Gastroesophageal sphincter (tissue), 4 donors: ENCODE results near the gene PGRMC2. TPM values are rescaled to one million over a fixed set of nuclear protein-coding genes. Genes with fewer than 3 reads are reported as not detected.
"Not testable (repeated sequence)": the region's sequence is repeated elsewhere in the genome, so short reads cannot be mapped to it uniquely, and the experiment has no call there.

Experiments used
- ATAC-seq: fragments of 150-250 bp; one replicate; pipeline ENCODE4 v1.9.1; 2016; ENCODE audit warnings: mild to moderate bottlenecking, moderate library complexity
- H3K27ac ChIP-seq, 4 donors: fragments of 200-600 bp; sonication (generic) in 3 of 4; 1 replicate in 3 of 4; 2 replicates in 1 of 4; pipeline ENCODE4 v1.5.1; 2016 to 2019
- H3K27me3 ChIP-seq: fragments of 200-600 bp; sonication (generic); one replicate; pipeline ENCODE4 v1.5.1; 2019
- H3K36me3 ChIP-seq, 2 donors: fragments of 200-600 bp; sonication (generic); one replicate each; pipeline ENCODE4 v1.5.1; 2019; ENCODE audit warnings: control low read depth in 1 of 2
- H3K4me1 ChIP-seq, 3 donors: fragments of 200-600 bp; sonication (generic); 1 replicate in 2 of 3; 2 replicates in 1 of 3; pipeline ENCODE4 v1.5.1; 2016 to 2019; ENCODE audit warnings: control low read depth in 2 of 3
- H3K4me3 ChIP-seq, 2 donors: fragments of 200-600 bp; sonication (generic); one replicate each; pipeline ENCODE4 v1.5.1; 2019; ENCODE audit warnings: mild to moderate bottlenecking in 1 of 2, moderate library complexity in 1 of 2
- H3K9me3 ChIP-seq, 3 donors: fragments of 200-600 bp; sonication (generic); one replicate each; pipeline ENCODE4 v1.5.1; 2017 to 2019; ENCODE audit warnings: control low read depth in 2 of 3
- EP300 ChIP-seq: sonication (generic); formaldehyde crosslinking; IDR thresholded peaks from one replicate; pipeline ENCODE4 v1.6.1; 2017; ENCODE audit warnings: antibody characterized with exemption, mild to moderate bottlenecking
- POLR2A ChIP-seq, 2 donors: fragments of 450-650 bp; IDR thresholded peaks; one replicate each; pipeline ENCODE4 v1.6.1; 2017; ENCODE audit warnings: antibody characterized with exemption in 2 of 2, mild to moderate bottlenecking in 2 of 2, moderate library complexity in 1 of 2
- POLR2AphosphoS5 ChIP-seq: sonication (generic); formaldehyde crosslinking; IDR thresholded peaks from one replicate; pipeline ENCODE4 v1.6.1; 2017; ENCODE audit warnings: antibody characterized with exemption
- WGBS, 2 donors: methylation state at CpG; one replicate each; pipeline ENCODE4 v1.1.5; 2018; ENCODE audit warnings: low coverage in 1 of 2; 5-methylcytosine and 5-hydroxymethylcytosine counted together
- total RNA-seq, 4 donors: library from RNA; depleted of rRNA; stranded (reverse); fragments of >200 nt; gene quantifications; one replicate each; pipeline ENCODE4 v1.1.0, GENCODE V29; 2016
- TF ChIP-seq, protein P1 (sequence below), 4 experiments: fragments of 200-600 bp in 2 of 4; fragments of 450-650 bp in 2 of 4; sonication (generic) in 1 of 4; IDR thresholded peaks; one replicate each; pipeline ENCODE4 v1.5.1; 2017 to 2019; ENCODE audit warnings: antibody characterized with exemption in 4 of 4, mild to moderate bottlenecking in 2 of 4, moderate library complexity in 2 of 4

PGRMC2 gene
- total RNA-seq, 4 donors from 2014 or later, result 47.3 to 79.2 (median 64.7) TPM

DNA sequence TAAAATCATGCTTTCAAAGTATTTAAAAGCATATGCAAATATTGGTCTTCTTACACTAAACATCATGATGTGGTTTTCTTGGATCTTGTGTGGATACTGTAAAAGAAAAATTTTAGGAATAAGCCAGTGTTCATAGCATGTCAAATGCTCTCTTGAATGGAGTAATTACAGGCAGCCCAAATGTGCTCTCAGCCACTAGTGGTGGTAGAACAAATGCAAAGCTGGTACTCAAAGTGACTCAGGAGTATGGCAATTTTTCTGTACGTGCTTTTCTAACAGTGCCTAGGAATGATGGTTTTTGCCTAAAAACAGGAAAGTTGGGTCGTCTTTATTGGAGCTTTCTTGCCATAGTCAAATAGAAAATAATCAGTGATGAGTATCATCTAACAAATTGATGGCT is 19.9 kb downstream of the PGRMC2 start:
- Histone ChIP-seq H3K27ac (no peak overlapping the region), H3K4me1 (no peaks in the 10 kb centered on the region), H3K27me3 (no peaks in the 10 kb centered on the region), H3K36me3 (peaks cover 0 to 26% of the 10 kb centered on the region in 2 donors), H3K4me3 (no peak overlapping the region), H3K9me3 (peaks cover 0 to 9% (median 0%) of the 10 kb centered on the region in 3 donors)
- 32 to 40% methylated on average over 2 of the region's 2 CpGs for WGBS, 2 donors
- no peak for TF ChIP-seq EP300
- no peak for TF ChIP-seq POLR2A (IDR thresholded peaks at IDR 0.05)
- TF ChIP-seq, protein P1, sequence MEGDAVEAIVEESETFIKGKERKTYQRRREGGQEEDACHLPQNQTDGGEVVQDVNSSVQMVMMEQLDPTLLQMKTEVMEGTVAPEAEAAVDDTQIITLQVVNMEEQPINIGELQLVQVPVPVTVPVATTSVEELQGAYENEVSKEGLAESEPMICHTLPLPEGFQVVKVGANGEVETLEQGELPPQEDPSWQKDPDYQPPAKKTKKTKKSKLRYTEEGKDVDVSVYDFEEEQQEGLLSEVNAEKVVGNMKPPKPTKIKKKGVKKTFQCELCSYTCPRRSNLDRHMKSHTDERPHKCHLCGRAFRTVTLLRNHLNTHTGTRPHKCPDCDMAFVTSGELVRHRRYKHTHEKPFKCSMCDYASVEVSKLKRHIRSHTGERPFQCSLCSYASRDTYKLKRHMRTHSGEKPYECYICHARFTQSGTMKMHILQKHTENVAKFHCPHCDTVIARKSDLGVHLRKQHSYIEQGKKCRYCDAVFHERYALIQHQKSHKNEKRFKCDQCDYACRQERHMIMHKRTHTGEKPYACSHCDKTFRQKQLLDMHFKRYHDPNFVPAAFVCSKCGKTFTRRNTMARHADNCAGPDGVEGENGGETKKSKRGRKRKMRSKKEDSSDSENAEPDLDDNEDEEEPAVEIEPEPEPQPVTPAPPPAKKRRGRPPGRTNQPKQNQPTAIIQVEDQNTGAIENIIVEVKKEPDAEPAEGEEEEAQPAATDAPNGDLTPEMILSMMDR (IDR thresholded peaks at IDR 0.05), result no peak
- no peak for TF ChIP-seq POLR2AphosphoS5
- ATAC-seq, result no peak

DNA sequence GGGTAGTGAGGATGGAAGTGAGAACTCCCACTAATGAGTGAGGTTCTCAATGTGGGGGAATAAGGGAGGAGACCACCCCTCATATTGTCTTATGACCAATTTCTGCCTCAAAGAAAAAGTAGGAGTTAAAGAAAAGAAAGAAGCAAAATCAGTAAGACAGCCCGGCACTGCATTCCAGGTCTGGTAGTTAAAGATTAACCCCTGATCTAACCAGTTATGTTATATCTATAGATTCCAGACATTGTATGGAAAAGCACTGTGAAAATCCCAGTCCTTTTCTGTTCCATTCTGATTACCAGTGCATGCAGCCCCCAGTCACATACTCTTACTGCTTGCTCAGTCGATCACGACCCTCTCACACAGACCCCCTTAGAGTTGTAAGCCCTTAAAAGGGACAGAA is 20.4 kb downstream of the PGRMC2 start:
- not testable (repeated sequence) for H3K9me3 ChIP-seq, H3K27ac ChIP-seq, H3K4me1 ChIP-seq, H3K27me3 ChIP-seq, ATAC-seq, H3K4me3 ChIP-seq
- 51 to 67% methylated on average over 2 to 3 of the region's 3 CpGs for WGBS, 2 donors
- peaks cover 0 to 26% of the 10 kb centered on the region in 2 donors for H3K36me3 ChIP-seq

DNA sequence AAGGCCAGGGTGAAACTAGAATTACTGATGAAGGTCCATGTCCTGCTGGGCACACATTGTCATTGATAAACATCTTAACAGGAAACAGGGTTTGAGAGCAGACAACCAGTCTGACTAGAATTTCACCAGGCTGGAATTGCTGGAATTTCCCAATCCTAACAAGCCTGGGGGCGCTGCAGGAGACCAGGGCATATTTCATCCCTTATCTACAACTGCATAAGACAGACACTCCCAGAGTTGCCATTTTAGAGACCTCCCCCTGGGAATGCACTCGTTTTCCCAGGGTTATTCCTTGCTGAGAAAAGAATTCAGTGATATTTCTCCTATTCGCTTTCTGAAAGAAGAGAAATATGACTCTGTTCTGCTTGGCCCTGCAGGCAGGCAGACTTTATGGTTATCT is 22.1 kb downstream of the PGRMC2 start:
- H3K9me3 ChIP-seq, H3K4me1 ChIP-seq, ATAC-seq, H3K27ac ChIP-seq, H3K4me3 ChIP-seq, H3K27me3 ChIP-seq: not testable (repeated sequence)
- WGBS, 2 donors, result 50 to 75% methylated on average over 2 to 3 of the region's 3 CpGs
- H3K36me3 ChIP-seq, result peaks cover 0 to 14% of the 10 kb centered on the region in 2 donors

DNA sequence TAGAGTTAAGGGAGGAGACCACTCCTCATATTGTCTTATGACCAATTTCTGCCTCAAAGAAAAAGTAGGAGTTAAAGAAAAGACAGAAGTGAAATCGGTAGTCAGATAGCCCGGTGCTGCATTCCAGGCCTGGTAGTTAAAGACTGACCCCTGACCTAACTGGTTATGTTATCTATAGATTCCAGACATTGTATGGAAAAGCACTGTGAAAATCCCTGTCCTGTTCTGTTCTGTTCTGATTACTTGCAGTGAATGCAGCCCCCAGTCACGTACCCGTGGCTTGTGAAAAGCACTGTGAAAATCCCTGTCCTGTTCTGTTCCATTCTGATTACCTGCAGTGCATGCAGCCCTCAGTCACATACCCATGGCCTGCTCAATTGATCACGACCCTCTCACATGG is 27.7 kb downstream of the PGRMC2 start:
- not testable (repeated sequence) for H3K27ac ChIP-seq, ATAC-seq, H3K36me3 ChIP-seq, H3K27me3 ChIP-seq, H3K4me3 ChIP-seq, H3K9me3 ChIP-seq, H3K4me1 ChIP-seq
- WGBS, 2 donors, result 49 to 70% methylated on average over 2 to 4 of the region's 5 CpGs

DNA sequence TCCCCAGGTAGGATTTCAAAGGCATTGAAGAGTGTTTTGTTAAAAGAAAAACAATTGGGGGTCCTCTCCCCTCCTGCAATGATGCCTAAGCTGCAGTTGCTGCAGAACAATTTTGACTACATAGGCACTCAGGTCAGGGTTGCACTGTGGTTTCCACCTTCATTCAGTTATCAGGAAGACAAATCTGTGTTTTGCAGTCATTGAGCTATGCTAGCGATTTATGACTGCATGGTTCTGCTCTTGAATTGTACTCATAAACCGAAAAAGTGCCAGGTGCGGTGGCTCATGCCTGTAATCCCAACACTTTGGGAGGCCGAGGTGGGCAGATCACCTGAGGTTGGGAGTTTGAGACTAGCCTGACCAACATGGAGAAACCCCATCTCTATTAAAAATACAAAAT is 29.4 kb downstream of the PGRMC2 start:
- not testable (repeated sequence) for H3K27me3 ChIP-seq, ATAC-seq
- 100% methylated on average over 1 to 2 of the region's 4 CpGs for WGBS, 2 donors

DNA sequence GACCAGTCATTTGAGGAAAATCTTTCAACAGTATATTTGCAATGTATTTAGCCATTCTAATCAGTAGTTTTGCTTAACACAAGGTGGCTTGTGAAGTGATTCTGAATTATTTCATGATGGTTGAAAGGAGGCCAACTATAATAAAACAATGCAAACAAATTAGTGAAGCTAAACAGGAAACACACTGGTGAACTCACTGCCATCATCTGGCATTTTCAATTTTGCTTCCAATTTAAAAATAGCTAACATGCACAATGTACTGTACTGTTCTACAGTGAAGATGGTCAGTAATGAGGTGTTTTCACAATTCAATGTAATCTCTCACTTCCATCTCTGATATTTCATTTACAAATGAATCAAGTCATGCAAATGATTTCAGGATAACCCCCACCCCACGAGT is 31.1 kb downstream of the PGRMC2 start:
- H3K27ac ChIP-seq, result no peak overlapping the region
- no peaks in the 10 kb centered on the region for H3K36me3 ChIP-seq
- H3K27me3 ChIP-seq, result no peaks in the 10 kb centered on the region
- no peak for TF ChIP-seq POLR2AphosphoS5
- no peak for TF ChIP-seq EP300
- no peak for TF ChIP-seq POLR2A (IDR thresholded peaks at IDR 0.05)
- TF ChIP-seq, protein P1 (IDR thresholded peaks at IDR 0.05), result no peak
- WGBS, 2 donors, result 27 to 50% methylated on average over 1 of the region's 1 CpG
- no peak for ATAC-seq
- no peaks in the 10 kb centered on the region for H3K4me1 ChIP-seq
- H3K9me3 ChIP-seq, result no peaks in the 10 kb centered on the region
- H3K4me3 ChIP-seq, result no peak overlapping the region

More for the DNA sequence above, 29.4 kb downstream of the PGRMC2 start:
- not testable (repeated sequence) for H3K27ac ChIP-seq, H3K36me3 ChIP-seq, H3K4me1 ChIP-seq, H3K4me3 ChIP-seq, H3K9me3 ChIP-seq

DNA sequence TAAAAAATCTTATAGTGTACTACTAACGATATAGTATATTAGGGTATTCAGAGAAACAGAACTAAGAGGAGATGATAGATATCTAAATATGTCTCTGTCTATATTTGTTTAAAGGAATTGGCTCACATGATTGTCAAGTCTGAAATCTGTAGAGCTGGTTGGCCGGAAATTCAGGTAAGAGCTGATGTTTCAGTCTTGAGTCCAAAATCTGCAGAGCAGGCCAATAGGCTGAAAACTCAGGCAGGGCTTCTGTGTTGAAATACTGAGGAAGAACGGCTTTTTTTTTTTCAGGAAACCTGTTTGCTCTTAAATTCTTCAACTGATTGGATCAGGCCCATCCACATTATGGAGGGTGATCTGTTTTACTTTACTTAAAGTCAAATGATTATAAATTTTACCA is 31.7 kb downstream of the PGRMC2 start:
- no peak overlapping the region for H3K27ac ChIP-seq
- no peaks in the 10 kb centered on the region for H3K4me1 ChIP-seq
- no peak for TF ChIP-seq POLR2A (IDR thresholded peaks at IDR 0.05)
- TF ChIP-seq, protein P1 (IDR thresholded peaks at IDR 0.05), result no peak
- TF ChIP-seq EP300, result no peak
- no peak for TF ChIP-seq POLR2AphosphoS5
- ATAC-seq, result no peak
- WGBS, 2 donors, result 89 to 100% methylated on average over 2 to 3 of the region's 3 CpGs
- H3K27me3 ChIP-seq, result no peaks in the 10 kb centered on the region
- no peaks in the 10 kb centered on the region for H3K36me3 ChIP-seq
- no peak overlapping the region for H3K4me3 ChIP-seq
- H3K9me3 ChIP-seq, result no peaks in the 10 kb centered on the region
